Ovary (tissue), 9 donors: ENCODE measurements around the gene DCTD. TPM values are rescaled to one million over a fixed set of nuclear protein-coding genes. Genes with fewer than 3 reads are reported as not detected.
"Not testable (repeated sequence)": the region's sequence is repeated elsewhere in the genome, so short reads cannot be mapped to it uniquely, and the experiment has no call there.

Experiments
- DNase-seq, 5 donors: peaks; one replicate each; pipeline ENCODE4 v3.0.0-alpha.2; 2019 to 2020
- H3K27ac ChIP-seq, 2 donors: fragments of 200-600 bp; one replicate each; pipeline versions ENCODE4 v1.5.1 to v1.8.0; 2019 to 2022
- H3K27me3 ChIP-seq: fragments of 200-600 bp; one replicate; pipeline ENCODE4 v1.8.0; 2022
- H3K36me3 ChIP-seq: fragments of 200-600 bp; sonication (generic); one replicate; pipeline ENCODE4 v1.5.1; 2019
- H3K4me1 ChIP-seq: one replicate; pipeline ENCODE4 v1.8.1; 2013; ENCODE audit warnings: mild to moderate bottlenecking, moderate library complexity; ENCODE audit not compliant: insufficient read depth
- H3K4me3 ChIP-seq: fragments of 200-600 bp; sonication (generic); one replicate; pipeline ENCODE4 v1.5.1; 2017
- H3K9me3 ChIP-seq, 2 donors: fragments of 200-600 bp in 1 of 2; sonication (generic) in 1 of 2; one replicate each; pipeline versions ENCODE4 v1.5.1 to v1.8.1; 2013 to 2019; ENCODE audit warnings: mild to moderate bottlenecking in 1 of 2, moderate library complexity in 1 of 2
- EP300 ChIP-seq: sonication (generic); formaldehyde crosslinking; IDR thresholded peaks from one replicate; pipeline ENCODE4 v1.6.1; 2017; ENCODE audit warnings: antibody characterized with exemption
- POLR2A ChIP-seq: fragments of 450-650 bp; IDR thresholded peaks from one replicate; pipeline ENCODE4 v1.6.1; 2017; ENCODE audit warnings: antibody characterized with exemption, mild to moderate bottlenecking, moderate library complexity
- WGBS, 3 donors: extraction: QIAGEN DNeasy Blood & Tissue Kit in 1 of 3; methylation state at CpG; one replicate each; pipeline versions ENCODE4 v1.1.5 to v1.1.7; 2013 to 2017; 5-methylcytosine and 5-hydroxymethylcytosine counted together
- intact Hi-C, 4 donors: fragments of 100-400 bp; cut with DNase I; formaldehyde crosslinking; loops; one replicate each; pipeline versions ENCODE4 v1.11.0 to v1.15.1; 2022 to 2023
- polyA plus RNA-seq, 2 donors: library from polyadenylated mRNA; stranded (reverse); fragments of 200-250 nt in 1 of 2; fragments of 350-450 nt in 1 of 2; fragmentation: Illumina TruSeq in 1 of 2; extraction: RNeasy Lipid Tissue Mini Kit (QIAGEN cat#74804) in 1 of 2; gene quantifications; one replicate each; pipeline ENCODE4 v1.2.3, GENCODE V29; 2013 to 2014
- total RNA-seq, 7 donors: library from RNA; depleted of rRNA in 2 of 7; stranded (reverse); fragments of >200 nt in 2 of 7; fragmentation: NEBNext Ultra II Directional in 3 of 7; extraction: Animal tissue kit (Norgen Biotek cat#: 25700) in 3 of 7; gene quantifications; one replicate each; pipeline versions ENCODE4 v1.1.0 to v1.2.4, GENCODE V29; 2016 to 2023
- TF ChIP-seq, protein P1 (sequence below), 3 donors: fragments of 450-650 bp in 2 of 3; fragments of 200-600 bp in 1 of 3; IDR thresholded peaks; one replicate each; pipeline versions ENCODE4 v1.5.1 to v1.8.0; 2016 to 2022; ENCODE audit warnings: antibody characterized with exemption in 3 of 3, mild to moderate bottlenecking in 1 of 3
- donor health status: DM: no; HTN: no; CAD: no; lungs with moderate emphysema.
- donor health status: DM: no; HTN: no; CAD: no.
- donor health status: Bipolar disorder and iron deficiency.
- donor health status: DM: yes; HTN: yes; CAD: no.
- donor health status: DM: no; HTN: no; CAD: no.
- donor health status: DM: yes; HTN: yes; CAD: no.

Gene DCTD
- total and polyA plus RNA-seq, 9 donors, result 34.1 to 272 (median 91.6) TPM

DNA sequence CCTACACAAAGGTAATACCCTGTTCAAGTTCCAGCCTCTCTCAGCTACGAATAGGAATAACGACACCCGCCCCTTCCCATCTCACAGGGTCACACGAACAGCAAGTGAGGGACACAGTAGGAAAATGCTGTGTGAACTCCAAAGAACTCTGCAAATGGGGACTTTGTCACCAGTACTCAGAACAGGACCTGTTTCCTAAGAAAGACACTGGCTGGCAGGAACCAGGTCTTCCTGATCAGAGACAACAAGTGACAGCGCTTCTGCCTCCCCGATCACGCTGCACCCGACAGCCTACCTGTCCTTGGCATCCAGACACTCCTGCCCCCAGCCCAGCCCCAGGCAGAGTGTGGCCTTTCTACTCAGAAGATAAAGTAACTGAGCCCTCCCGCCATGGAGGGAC is 14.2 kb downstream of the DCTD start:
- intact Hi-C loops, result no loop called here
- 93 to 96% (median 94%) methylated on average over 9 of the region's 9 CpGs for WGBS, 3 donors
- no peaks in the 10 kb centered on the region for H3K27me3 ChIP-seq
- DNase-seq, result no peak
- H3K4me3 ChIP-seq, result no peak overlapping the region
- H3K36me3 ChIP-seq, result no peaks in the 10 kb centered on the region
- no peaks in the 10 kb centered on the region for H3K9me3 ChIP-seq
- no peak overlapping the region for H3K27ac ChIP-seq
- peaks cover 4% of the 10 kb centered on the region for H3K4me1 ChIP-seq
- TF ChIP-seq, protein P1, sequence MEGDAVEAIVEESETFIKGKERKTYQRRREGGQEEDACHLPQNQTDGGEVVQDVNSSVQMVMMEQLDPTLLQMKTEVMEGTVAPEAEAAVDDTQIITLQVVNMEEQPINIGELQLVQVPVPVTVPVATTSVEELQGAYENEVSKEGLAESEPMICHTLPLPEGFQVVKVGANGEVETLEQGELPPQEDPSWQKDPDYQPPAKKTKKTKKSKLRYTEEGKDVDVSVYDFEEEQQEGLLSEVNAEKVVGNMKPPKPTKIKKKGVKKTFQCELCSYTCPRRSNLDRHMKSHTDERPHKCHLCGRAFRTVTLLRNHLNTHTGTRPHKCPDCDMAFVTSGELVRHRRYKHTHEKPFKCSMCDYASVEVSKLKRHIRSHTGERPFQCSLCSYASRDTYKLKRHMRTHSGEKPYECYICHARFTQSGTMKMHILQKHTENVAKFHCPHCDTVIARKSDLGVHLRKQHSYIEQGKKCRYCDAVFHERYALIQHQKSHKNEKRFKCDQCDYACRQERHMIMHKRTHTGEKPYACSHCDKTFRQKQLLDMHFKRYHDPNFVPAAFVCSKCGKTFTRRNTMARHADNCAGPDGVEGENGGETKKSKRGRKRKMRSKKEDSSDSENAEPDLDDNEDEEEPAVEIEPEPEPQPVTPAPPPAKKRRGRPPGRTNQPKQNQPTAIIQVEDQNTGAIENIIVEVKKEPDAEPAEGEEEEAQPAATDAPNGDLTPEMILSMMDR (IDR thresholded peaks at IDR 0.05), result no peak

DNA sequence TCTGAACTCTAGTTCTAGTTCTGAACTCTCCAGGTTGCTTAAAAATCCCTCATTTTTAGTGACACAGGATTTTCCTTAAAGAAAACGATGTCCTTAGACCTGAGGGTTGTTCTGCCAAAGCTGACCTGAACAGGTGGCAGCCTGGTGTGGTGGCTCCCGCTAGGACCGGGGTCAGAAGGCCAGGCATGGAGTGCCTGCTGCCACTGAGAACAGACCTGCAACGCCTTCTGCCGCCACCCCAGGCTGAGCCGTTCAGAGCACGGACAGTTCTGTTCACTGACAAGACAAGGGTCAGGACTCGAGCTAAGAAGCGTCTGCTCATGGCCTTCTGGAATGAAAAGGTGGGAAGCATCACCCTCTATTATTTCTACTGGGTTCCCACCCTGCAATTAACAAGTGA is 15.8 kb downstream of the DCTD start:
- Histone ChIP-seq H3K9me3 (no peaks in the 10 kb centered on the region), H3K27me3 (no peaks in the 10 kb centered on the region), H3K27ac (no peak overlapping the region), H3K36me3 (no peaks in the 10 kb centered on the region), H3K4me3 (no peak overlapping the region), H3K4me1 (peaks cover 4% of the 10 kb centered on the region)
- no peak for DNase-seq
- WGBS, 3 donors, result 92 to 96% (median 93%) methylated on average over 9 of the region's 9 CpGs
- TF ChIP-seq POLR2A (no peak), EP300 (no peak)
- TF ChIP-seq, protein P1 (IDR thresholded peaks at IDR 0.05), result no peak
- intact Hi-C loops, result no loop called here

DNA sequence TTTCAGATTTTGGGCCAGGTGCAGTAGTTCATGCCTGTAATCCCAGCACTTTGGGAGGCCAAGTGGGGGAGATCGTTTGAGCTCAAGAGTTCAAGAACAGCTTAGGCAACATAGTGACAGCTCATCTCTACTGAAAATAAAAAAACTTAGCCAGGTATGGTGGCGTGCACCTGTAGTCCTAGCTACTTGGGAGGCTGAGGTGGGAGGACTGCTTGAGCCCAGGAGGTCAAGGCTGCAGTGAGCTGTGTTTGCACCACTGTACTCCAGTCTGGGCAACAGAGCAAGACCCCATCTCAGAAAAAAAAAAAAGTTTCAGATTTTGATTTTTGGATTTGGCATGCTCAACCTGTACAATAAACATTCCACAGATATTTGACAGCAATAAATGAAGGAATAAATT is 17.2 kb downstream of the DCTD start:
- WGBS, 3 donors, result 80 to 87% (median 85%) methylated on average over 2 of the region's 2 CpGs
- H3K4me1 ChIP-seq, H3K9me3 ChIP-seq, H3K4me3 ChIP-seq, intact Hi-C loops, H3K36me3 ChIP-seq, DNase-seq, H3K27me3 ChIP-seq, H3K27ac ChIP-seq: not testable (repeated sequence)

DNA sequence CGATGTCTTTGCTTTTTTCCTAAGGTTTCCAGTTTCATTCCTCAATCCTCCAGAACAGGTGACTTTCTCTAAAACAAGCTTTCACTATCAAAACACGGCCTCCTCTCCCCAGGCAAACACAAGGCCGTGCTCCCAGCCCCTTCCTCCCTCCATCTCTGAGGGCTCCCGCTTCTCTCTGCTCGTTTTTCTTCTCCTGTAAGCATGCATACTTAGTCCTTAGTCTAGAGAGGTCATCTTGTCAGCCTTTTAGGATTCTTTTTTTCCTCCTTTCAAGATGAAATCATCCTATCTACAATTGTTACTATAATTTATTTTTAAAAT is 18.7 kb downstream of the DCTD start:
- intact Hi-C loops, result no loop called here

DNA sequence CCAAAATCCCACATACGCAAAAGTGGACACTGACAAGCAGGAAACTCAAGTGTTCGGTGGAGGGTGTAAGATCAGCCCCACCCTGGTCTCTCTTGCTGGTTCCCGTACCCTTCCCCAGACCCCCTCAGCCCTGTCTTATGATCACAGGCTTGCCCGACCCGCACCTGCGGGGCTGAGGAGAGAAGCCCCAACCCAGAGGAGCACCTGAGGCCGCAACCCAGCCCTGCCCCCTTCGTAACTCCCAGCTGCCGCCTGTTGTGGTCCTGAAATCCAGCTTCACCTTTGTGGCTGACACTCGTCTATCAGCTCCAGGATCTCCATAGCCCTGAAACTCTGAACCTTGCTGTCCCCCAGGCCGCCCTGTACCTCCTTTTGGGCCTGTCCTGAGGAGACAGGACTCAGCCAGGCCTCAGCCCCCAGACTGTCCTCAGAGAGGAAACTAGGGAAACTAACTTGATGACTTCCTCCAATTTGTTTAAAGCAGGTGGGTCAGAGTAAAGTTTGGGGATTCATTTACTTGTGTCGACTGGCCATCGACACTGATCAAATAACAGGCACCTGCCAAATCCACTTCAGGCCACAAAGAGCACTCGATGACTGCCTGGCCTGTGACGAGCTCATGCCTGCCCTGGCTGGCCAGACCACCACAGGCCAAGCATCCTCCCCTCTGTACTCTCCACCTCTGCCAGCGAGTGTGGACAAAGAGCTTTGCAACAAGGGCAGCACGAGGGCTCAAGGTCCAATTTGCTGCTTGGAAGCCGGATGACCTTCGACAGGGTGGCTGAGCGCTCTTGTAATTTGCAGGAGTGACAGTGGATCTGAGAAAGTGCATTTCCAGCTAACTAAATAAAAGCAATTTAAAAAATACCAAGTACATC is 19.3 kb downstream of the DCTD start:
- Histone ChIP-seq H3K36me3 (no peaks in the 10 kb centered on the region), H3K27me3 (no peaks in the 10 kb centered on the region), H3K9me3 (no peaks in the 10 kb centered on the region), H3K4me3 (no peak overlapping the region), H3K27ac (no peak overlapping the region), H3K4me1 (peaks cover 1% of the 10 kb centered on the region)
- DNase-seq, result no peak
- TF ChIP-seq EP300 (no peak), POLR2A (no peak)
- TF ChIP-seq, protein P1 (IDR thresholded peaks at IDR 0.05), result no peak
- 87 to 93% (median 92%) methylated on average over 20 of the region's 20 CpGs for WGBS, 3 donors
- intact Hi-C loops, result no loop called here

More for the DNA sequence above, 18.7 kb downstream of the DCTD start:
- Histone ChIP-seq H3K27ac (no peak overlapping the region), H3K36me3 (no peaks in the 10 kb centered on the region), H3K9me3 (no peaks in the 10 kb centered on the region), H3K4me3 (no peak overlapping the region), H3K27me3 (no peaks in the 10 kb centered on the region), H3K4me1 (peaks cover 1% of the 10 kb centered on the region)
- TF ChIP-seq EP300, result no peak
- no peak for DNase-seq
- whole genome bisulfite sequencing, 3 donors, result 37 to 59% (median 45%) methylated on average over 5 of the region's 5 CpGs
